Occipital lobe (tissue), 2 donors: ENCODE results near the gene HIVEP2. TPM values are rescaled to one million over a fixed set of nuclear protein-coding genes. Genes with fewer than 3 reads are reported as not detected.

Experiments used
- DNase-seq: peaks from one replicate; lab custom pipeline; 2025; lab: John Stamatoyannopoulos, UW
- total RNA-seq: library from RNA; depleted of rRNA; stranded (reverse); fragments of >200 nt; gene quantifications from one replicate; pipeline ENCODE4 v1.2.3, GENCODE V29; 2014

HIVEP2 gene
- total RNA-seq, 1 donor from 2014 or later = 114 TPM

- no peak for DNase-seq
Observed at GRCh38 chr6:142707255-142707654, 237.7 kb downstream of the HIVEP2 start.

DNA sequence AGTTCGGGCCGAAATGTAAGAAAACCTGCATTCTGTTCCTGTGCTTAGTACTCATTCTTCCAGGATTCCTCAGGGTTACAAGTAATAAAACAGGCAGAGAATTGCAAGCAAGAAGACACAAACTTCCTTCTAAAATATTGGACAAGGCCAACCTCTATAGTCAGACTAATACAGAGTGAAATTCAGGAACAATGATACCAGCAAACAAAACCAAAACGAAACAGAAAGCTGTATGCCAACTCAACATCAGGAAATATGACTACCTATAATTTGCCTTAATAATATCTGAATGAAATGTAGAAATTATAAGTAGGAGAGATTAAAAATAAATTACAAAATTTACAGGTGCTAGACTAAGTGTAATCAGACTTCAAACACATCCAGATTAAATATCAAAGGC lies 238.8 kb downstream of the HIVEP2 start:
- DNase-seq = no peak

DNA sequence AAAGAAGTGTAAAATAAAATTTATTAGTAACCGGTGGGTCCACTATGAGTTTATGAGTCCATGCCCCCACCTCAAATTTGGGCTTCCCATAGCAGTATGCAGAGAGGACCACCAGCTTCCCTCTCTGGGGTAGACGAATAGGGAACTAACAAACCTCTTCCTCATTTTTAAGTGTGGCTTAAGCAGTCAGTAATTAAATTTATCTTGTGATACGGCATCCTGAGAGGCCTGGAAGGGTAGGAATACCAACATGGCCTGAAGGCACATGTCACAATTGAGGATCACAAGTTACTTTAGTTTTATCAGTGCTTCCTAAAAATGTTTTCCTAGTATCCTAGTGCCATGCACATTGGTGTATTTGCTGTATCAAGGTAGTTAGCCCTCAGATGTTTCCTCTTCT lies 239.9 kb downstream of the HIVEP2 start:
- no peak for DNase-seq

GRCh38 chr6:142702501-142703460 lies 242.2 kb downstream of the HIVEP2 start:
- DNase-seq = peak; percentile 9

Other genes starting within 250 kb of the HIVEP2 start
- gene AIG1, start 115.7 kb upstream of the HIVEP2 start, total RNA-seq = 35.7 TPM